ENCODE data around the gene SLC9A4. TPM values are rescaled to one million over a fixed set of nuclear protein-coding genes. Genes with fewer than 3 reads are reported as not detected.

Gene SLC9A4
- total RNA-seq, 4 donors from 2014 or later = 0.40 to 0.76 (median 0.47) TPM

GRCh38 chr2:102547462-102547861 is 74.4 kb downstream of the SLC9A4 start:
- DNase-seq = no peak
- Histone ChIP-seq H3K4me1 (peaks cover 0 to under 1% (median 0%) of the 10 kb centered on the region in 3 donors), H3K27me3 (no peaks in the 10 kb centered on the region), H3K9me3 (peaks cover 0 to 27% (median 6%) of the 10 kb centered on the region in 3 donors), H3K36me3 (no peaks in the 10 kb centered on the region), H3K4me3 (no peak overlapping the region), H3K27ac (no peak overlapping the region)
- intact Hi-C loops (cut with DNase I) = no loop called here
- TF ChIP-seq, protein P1, sequence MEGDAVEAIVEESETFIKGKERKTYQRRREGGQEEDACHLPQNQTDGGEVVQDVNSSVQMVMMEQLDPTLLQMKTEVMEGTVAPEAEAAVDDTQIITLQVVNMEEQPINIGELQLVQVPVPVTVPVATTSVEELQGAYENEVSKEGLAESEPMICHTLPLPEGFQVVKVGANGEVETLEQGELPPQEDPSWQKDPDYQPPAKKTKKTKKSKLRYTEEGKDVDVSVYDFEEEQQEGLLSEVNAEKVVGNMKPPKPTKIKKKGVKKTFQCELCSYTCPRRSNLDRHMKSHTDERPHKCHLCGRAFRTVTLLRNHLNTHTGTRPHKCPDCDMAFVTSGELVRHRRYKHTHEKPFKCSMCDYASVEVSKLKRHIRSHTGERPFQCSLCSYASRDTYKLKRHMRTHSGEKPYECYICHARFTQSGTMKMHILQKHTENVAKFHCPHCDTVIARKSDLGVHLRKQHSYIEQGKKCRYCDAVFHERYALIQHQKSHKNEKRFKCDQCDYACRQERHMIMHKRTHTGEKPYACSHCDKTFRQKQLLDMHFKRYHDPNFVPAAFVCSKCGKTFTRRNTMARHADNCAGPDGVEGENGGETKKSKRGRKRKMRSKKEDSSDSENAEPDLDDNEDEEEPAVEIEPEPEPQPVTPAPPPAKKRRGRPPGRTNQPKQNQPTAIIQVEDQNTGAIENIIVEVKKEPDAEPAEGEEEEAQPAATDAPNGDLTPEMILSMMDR (IDR thresholded peaks at IDR 0.05) = no peak
- no peak for TF ChIP-seq POLR2A (IDR thresholded peaks at IDR 0.05)
- WGBS, 2 donors = 51 to 71% methylated on average over 2 of the region's 2 CpGs

GRCh38 chr2:102549027-102549426 is 76.0 kb downstream of the SLC9A4 start:
- WGBS, 2 donors = 0 to 31% methylated on average over 1 of the region's 1 CpG

GRCh38 chr2:102550151-102550550 is 77.1 kb downstream of the SLC9A4 start:
- 98 to 100% methylated on average over 2 of the region's 2 CpGs for WGBS, 2 donors
- no peaks in the 10 kb centered on the region for H3K27me3 ChIP-seq
- intact Hi-C loops (cut with DNase I) = no loop called here

More at GRCh38 chr2:102549027-102549426, 76.0 kb downstream of the SLC9A4 start:
- H3K4me1 ChIP-seq = no peaks in the 10 kb centered on the region
- no peak overlapping the region for H3K4me3 ChIP-seq
- no peaks in the 10 kb centered on the region for H3K36me3 ChIP-seq
- H3K27me3 ChIP-seq = no peaks in the 10 kb centered on the region
- H3K9me3 ChIP-seq = peaks cover 0 to 27% (median 6%) of the 10 kb centered on the region in 3 donors
- no peak overlapping the region for H3K27ac ChIP-seq
- intact Hi-C loops (cut with DNase I) = no loop called here
- no peak for TF ChIP-seq POLR2A (IDR thresholded peaks at IDR 0.05)
- TF ChIP-seq, protein P1 (IDR thresholded peaks at IDR 0.05) = no peak
- DNase-seq = no peak

DNA sequence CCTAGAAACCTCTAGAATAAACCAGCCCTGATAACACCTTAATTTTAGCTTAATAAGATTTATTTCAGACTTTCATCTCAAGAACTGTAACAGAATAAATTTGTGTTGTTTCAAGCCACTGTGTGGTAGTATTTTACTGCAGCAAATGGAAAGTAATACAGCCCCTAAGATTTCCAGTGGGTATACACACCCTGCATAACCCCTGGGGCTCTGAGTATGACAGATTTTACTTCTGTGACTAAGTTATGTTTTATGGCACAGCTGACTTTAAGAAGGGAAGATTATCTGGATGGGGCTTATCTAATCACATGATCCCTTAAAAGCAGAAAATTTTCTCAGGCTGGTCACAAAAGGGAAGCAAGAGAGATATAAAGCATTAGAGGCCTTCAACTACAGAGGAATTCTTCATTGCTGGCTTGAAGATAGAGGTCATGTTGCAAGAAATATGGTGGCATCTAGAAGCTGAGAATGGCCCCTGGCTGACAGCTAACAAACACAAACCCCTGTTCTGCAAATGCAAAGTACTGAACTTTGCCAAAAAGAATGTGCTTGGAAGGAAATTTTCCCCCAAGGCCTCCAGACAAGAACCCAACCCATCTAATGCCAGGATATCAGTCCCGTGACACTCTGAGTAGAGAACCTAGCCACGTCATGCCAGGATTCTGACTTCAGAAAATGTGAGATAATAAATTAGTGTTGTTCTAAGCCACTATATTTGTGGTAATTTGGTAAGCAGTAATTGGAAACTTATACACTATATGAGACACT is 78.5 kb downstream of the SLC9A4 start:
- WGBS, 2 donors = 40 to 67% methylated on average over 2 of the region's 2 CpGs
- no peak overlapping the region for H3K27ac ChIP-seq

More at GRCh38 chr2:102550151-102550550, 77.1 kb downstream of the SLC9A4 start:
- DNase-seq = no peak
- peaks cover 0 to 27% (median 6%) of the 10 kb centered on the region in 3 donors for H3K9me3 ChIP-seq
- H3K36me3 ChIP-seq = no peaks in the 10 kb centered on the region
- H3K27ac ChIP-seq = no peak overlapping the region
- TF ChIP-seq, protein P1 (IDR thresholded peaks at IDR 0.05) = no peak
- TF ChIP-seq POLR2A (IDR thresholded peaks at IDR 0.05) = no peak
- no peak overlapping the region for H3K4me3 ChIP-seq
- no peaks in the 10 kb centered on the region for H3K4me1 ChIP-seq

GRCh38 chr2:102553601-102554000 is 80.6 kb downstream of the SLC9A4 start:
- H3K27ac ChIP-seq = no peak overlapping the region
- H3K27me3 ChIP-seq = no peaks in the 10 kb centered on the region
- H3K9me3 ChIP-seq = peaks cover 0 to 21% (median 6%) of the 10 kb centered on the region in 3 donors
- no peak for DNase-seq
- H3K4me1 ChIP-seq = no peaks in the 10 kb centered on the region
- TF ChIP-seq, protein P1 (IDR thresholded peaks at IDR 0.05) = no peak
- no peak for TF ChIP-seq POLR2A (IDR thresholded peaks at IDR 0.05)
- intact Hi-C loops (cut with DNase I) = no loop called here
- 0 to 21% methylated on average over 1 of the region's 1 CpG for WGBS, 2 donors
- no peaks in the 10 kb centered on the region for H3K36me3 ChIP-seq
- H3K4me3 ChIP-seq = no peak overlapping the region

More for the DNA sequence above, 78.5 kb downstream of the SLC9A4 start:
- Histone ChIP-seq H3K27me3 (no peaks in the 10 kb centered on the region), H3K36me3 (no peaks in the 10 kb centered on the region), H3K9me3 (peaks cover 0 to 27% (median 6%) of the 10 kb centered on the region in 3 donors), H3K4me1 (no peaks in the 10 kb centered on the region), H3K4me3 (no peak overlapping the region)
- TF ChIP-seq POLR2A (IDR thresholded peaks at IDR 0.05) = no peak
- TF ChIP-seq, protein P1 (IDR thresholded peaks at IDR 0.05) = no peak
- no peak for DNase-seq
- intact Hi-C loops (cut with DNase I) = no loop called here

Measured in esophagus squamous epithelium (tissue), 5 donors.